GM10266 (cell line): ENCODE measurements around the gene CHCHD6.

ENCODE experiments used
- DNase-seq: peaks from one replicate; pipeline ENCODE4 v3.0.0; 2012; ENCODE audit errors: extremely low spot score
- CTCF ChIP-seq: IDR thresholded peaks from 2 replicates; pipeline ENCODE4 v1.5.1; 2012; ENCODE audit warnings: mild to moderate bottlenecking, low read depth; ENCODE audit not compliant: control insufficient read depth, insufficient read depth; ENCODE audit errors: missing control alignments

The CHCHD6 gene

GRCh38 chr3:126746395-126747177, 42.5 kb downstream of the CHCHD6 start:
- no peak for TF ChIP-seq CTCF
- no peak for DNase-seq

DNA sequence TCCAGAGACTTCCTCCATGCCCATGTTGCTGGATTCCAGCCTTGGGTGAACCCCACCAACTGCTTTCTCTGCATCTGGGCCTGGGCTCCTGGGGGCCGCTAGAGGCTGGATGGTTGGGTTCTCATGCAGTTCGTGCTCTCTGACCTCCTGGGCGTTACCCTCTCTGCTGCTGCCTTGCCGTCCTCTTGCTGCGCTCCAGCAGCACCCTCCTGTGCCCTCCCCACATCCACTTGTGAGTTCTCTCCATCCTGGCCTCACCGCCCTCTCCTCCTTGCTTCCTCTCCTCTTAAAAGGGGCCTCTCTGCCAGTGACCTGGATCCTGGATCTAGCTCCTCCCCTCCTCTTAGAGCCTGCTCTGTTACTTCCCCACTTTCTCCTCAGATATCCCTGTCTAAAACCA, 43.7 kb downstream of the CHCHD6 start:
- TF ChIP-seq CTCF, result no peak
- DNase-seq, result no peak

- TF ChIP-seq CTCF, result no peak
- DNase-seq, result no peak
These were observed 44.9 kb downstream of the CHCHD6 start for GRCh38 chr3:126748701-126749546.

- DNase-seq, result no peak
- TF ChIP-seq CTCF, result no peak
These were observed 45.5 kb downstream of the CHCHD6 start for GRCh38 chr3:126749547-126749875.

DNA sequence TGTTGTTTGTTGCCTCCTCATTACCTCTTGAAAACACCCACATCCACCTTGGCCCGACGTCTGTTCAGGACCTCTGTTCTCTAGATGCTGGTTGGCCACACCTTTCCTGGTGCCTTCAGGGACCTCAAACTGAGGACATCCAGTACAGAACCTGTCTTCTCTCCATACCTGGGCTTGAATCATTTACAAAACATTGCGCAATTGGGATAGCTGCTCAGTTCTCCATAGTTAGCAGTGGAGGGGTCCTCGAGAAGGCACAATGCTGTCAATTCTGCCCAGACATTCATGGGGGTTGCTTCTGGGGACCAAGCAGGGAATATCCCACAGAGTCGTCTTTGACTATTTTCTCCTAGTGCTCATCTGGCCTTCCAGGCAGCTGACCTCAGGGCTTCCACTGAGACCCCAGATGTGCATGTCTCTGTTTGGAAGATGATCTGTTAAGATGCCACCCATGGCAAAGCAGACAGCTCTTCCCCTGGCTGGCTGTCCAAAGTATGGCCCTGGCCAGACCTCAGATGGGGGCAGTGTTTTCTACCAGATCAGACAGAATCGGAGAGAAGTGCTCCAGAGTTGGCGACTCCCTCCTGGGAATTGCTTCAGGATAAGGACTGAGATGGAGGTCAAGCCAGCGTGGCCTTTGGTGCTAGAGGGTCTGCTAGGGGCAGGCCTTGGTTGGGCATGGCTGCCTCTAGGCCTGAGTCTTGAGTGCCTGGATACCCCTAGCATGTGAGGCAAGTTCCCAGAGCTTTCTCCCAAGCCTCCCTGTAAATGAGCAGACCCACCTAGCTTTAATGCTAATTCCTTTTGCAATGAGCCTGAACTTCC, 46.1 kb downstream of the CHCHD6 start:
- DNase-seq, result no peak
- TF ChIP-seq CTCF, result no peak

DNA sequence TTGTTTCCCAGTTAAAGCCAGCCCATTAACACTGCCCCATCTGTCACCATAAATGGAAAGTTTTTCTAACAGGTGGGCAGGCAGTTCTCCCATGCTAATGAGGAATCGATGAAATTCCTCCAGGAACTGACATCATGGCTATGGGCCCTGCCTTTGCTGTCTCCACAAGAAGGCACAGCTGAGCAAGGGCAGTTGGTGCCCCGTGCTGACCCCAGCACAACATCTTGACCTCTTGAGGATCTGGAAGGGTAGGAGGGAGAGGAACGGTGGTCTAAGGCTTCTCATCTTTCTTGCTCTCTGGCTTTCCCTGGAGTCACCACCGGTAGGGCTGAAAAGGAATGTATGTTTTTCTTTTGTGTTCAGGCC, 46.7 kb downstream of the CHCHD6 start:
- TF ChIP-seq CTCF, result no peak
- DNase-seq, result no peak
